Measurements from ENCODE around the gene BMP8B.
A peak's percentile ranks its signal among the peaks of the same experiment; 100 is the strongest.
"Not testable (repeated sequence)": the region's sequence is repeated elsewhere in the genome, so short reads cannot be mapped to it uniquely, and the experiment has no call there.

Gene BMP8B

DNA sequence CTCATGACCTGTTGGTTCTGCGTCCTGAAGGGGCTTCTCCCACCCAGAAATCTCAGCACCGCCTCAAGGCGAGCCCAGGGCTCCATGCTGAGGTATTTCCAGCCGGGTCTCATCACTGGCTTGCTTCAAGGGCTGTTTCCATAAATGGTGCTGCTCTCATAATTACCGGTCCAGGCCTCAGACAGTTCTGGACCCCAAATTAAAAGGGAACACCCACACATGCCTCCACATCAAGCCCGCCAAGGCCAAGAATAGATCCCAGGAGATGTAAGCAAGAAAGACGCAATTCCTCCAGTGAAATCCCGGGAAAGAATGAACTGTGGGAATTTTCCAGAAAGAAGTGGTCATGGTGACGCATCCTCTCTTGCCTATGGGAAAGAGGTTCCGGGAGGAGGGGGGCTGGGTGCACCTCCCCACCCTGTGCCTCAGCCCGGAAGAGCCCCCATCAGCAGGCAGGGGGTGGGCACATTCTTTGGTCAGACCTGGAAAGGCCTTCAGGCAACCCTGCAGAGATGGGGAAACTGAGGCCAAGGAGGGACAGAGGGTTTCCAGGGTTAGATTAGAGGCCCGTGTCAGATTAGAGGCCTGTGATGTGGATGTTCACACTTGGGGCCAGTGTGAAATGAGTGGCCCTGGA, 10.1 kb downstream of the BMP8B start:
- H3K27ac Mint-ChIP-seq; DNase-seq (ENCODE audit: low spot score); H3K36me3 Mint-ChIP-seq (ENCODE audit: low read depth): not testable (repeated sequence)

DNA sequence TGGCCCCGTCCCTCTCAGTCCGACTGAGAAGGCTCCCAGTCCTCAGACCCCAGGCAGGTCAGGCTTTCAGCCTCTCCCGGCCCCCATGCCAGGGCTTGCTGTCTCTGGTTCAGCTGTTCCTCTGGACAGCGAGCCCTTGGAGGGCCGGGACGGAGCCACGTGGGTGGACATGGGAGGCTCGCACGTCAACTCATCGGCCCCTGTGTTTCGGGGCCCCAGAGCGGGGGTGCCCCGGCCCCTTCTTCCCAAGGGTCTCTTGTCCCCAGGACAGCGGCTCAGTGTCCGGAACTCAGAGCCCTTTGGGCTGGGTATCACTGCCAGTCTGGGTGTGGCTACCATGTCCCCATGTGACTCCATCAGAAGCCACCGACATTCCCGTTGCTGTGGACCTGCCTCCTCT, 10.8 kb downstream of the BMP8B start:
- not testable (repeated sequence) for DNase-seq (ENCODE audit: low spot score); H3K27me3 Mint-ChIP-seq (ENCODE audit: low read depth); H3K4me3 Mint-ChIP-seq; H3K36me3 Mint-ChIP-seq (ENCODE audit: low read depth); H3K27ac Mint-ChIP-seq; H3K9me3 Mint-ChIP-seq; H3K4me1 Mint-ChIP-seq (ENCODE audit: low read depth)

More for the DNA sequence above, 10.1 kb downstream of the BMP8B start:
- H3K4me3 Mint-ChIP-seq; H3K4me1 Mint-ChIP-seq (ENCODE audit: low read depth); H3K9me3 Mint-ChIP-seq; H3K27me3 Mint-ChIP-seq (ENCODE audit: low read depth): not testable (repeated sequence)

DNA sequence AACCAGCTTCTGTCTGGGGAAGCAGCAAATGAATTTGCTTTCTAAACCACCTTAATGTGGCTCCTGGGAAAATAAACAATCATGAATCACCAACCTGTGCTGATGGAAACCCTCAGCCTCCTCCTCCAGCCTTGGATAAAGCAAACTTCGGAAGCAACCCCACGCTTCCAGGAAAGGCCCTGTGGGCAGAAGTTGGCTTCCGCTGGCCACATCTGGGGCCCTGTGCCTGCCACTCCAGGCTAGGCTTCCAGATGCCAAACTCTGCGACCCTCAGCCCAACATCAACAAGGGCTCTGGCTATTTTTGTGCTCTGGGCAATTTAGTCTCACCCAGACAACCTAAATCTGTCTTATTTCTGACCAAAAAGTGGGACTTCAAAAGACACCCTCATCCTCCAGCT, 11.4 kb downstream of the BMP8B start:
- Mint-ChIP-seq H3K4me3 (no peak overlapping the region), H3K27ac (no peak overlapping the region), H3K27me3 (ENCODE audit: low read depth) (peaks cover 4% of the 10 kb centered on the region), H3K9me3 (no peaks in the 10 kb centered on the region), H3K4me1 (ENCODE audit: low read depth) (peaks cover 2% of the 10 kb centered on the region), H3K36me3 (ENCODE audit: low read depth) (no peaks in the 10 kb centered on the region)
- no peak for DNase-seq (ENCODE audit: low spot score)

GRCh38 chr1:39776886-39777285, 11.8 kb downstream of the BMP8B start:
- H3K9me3 Mint-ChIP-seq = no peaks in the 10 kb centered on the region
- no peak overlapping the region for H3K27ac Mint-ChIP-seq

DNA sequence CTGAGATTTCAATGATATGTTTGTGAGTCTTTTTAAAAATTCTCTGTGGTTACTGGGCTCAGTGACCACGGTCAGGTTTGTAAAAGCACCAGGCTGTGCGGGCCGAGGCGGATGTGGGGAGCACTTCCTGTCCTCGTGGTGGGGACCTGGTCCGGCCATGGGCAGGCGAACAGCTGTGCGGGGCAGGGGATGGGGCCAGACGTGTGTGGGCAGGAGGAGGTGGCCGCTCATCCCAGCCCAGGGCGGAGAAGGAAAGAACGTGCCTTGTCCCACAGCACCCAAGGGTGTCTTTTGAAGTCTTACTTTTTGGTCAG, 12.3 kb downstream of the BMP8B start:
- peaks cover 2% of the 10 kb centered on the region for H3K4me1 Mint-ChIP-seq (ENCODE audit: low read depth)
- H3K4me3 Mint-ChIP-seq = no peak overlapping the region
- H3K27ac Mint-ChIP-seq = no peak overlapping the region
- no peaks in the 10 kb centered on the region for H3K9me3 Mint-ChIP-seq
- peaks cover 4% of the 10 kb centered on the region for H3K27me3 Mint-ChIP-seq (ENCODE audit: low read depth)
- DNase-seq (ENCODE audit: low spot score) = no peak
- no peaks in the 10 kb centered on the region for H3K36me3 Mint-ChIP-seq (ENCODE audit: low read depth)

More at GRCh38 chr1:39776886-39777285, 11.8 kb downstream of the BMP8B start:
- no peak for DNase-seq (ENCODE audit: low spot score)
- H3K4me3 Mint-ChIP-seq = no peak overlapping the region
- no peaks in the 10 kb centered on the region for H3K36me3 Mint-ChIP-seq (ENCODE audit: low read depth)
- H3K4me1 Mint-ChIP-seq (ENCODE audit: low read depth) = peaks cover 2% of the 10 kb centered on the region
- peaks cover 4% of the 10 kb centered on the region for H3K27me3 Mint-ChIP-seq (ENCODE audit: low read depth)

- not testable (repeated sequence) for H3K27me3 Mint-ChIP-seq (ENCODE audit: low read depth); H3K4me3 Mint-ChIP-seq; H3K9me3 Mint-ChIP-seq; H3K36me3 Mint-ChIP-seq (ENCODE audit: low read depth); H3K4me1 Mint-ChIP-seq (ENCODE audit: low read depth); H3K27ac Mint-ChIP-seq; DNase-seq (ENCODE audit: low spot score)
Measured at GRCh38 chr1:39775676-39776399, 12.8 kb downstream of the BMP8B start.

DNA sequence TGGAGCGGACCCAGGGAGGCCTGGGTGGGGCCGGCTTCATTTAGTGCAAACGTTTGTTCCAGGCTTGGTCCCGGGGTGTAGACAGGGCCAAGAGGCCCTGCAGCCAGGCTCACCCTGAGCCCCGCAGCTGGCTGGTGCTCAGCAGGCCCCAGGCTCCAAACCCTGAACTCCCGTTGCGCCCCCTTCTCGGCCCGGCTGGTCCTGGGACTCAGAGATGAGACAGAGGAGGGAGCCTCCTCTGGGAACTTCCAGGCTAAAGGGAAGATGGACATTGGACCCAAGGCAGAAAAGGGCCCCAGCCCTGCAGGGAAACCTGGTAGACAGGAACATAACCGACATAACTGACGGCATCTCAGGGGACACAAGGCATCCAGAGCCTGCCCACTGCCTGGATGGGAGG, 13.5 kb downstream of the BMP8B start:
- H3K27me3 Mint-ChIP-seq (ENCODE audit: low read depth); H3K27ac Mint-ChIP-seq; H3K4me1 Mint-ChIP-seq (ENCODE audit: low read depth); H3K4me3 Mint-ChIP-seq; H3K9me3 Mint-ChIP-seq; H3K36me3 Mint-ChIP-seq (ENCODE audit: low read depth); DNase-seq (ENCODE audit: low spot score): not testable (repeated sequence)

- H3K36me3 Mint-ChIP-seq (ENCODE audit: low read depth); H3K27ac Mint-ChIP-seq; H3K27me3 Mint-ChIP-seq (ENCODE audit: low read depth); H3K4me3 Mint-ChIP-seq; DNase-seq (ENCODE audit: low spot score); H3K9me3 Mint-ChIP-seq; H3K4me1 Mint-ChIP-seq (ENCODE audit: low read depth): not testable (repeated sequence)
Measured at GRCh38 chr1:39773369-39773979, 15.2 kb downstream of the BMP8B start.

DNA sequence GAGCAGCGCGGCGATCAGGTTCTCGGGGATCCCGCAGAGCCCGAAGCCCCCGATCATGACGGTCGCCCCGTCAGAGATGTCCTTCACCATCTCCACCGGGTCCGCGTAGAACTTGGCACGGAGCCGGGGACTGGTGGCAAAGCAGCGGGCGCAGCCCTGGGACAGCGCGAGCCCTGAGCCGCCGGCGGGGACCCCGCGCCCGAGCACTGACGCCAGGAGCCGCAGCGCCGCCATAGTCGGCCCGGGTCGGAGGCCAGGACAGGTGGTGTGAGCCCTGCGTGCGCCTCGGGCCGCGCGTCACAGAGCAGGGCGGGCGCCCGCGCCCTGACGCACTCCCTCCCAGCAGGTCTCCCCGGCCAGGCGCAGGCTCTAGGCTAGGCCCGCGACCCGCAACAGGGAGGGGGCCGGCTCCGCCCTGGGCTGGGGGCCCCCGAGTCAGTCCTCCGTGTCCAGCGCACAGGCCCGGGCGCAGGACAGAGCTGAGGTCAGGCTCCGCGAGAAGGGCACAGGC, 17.6 kb downstream of the BMP8B start, which contains the start of gene OXCT2:
Gene OXCT2, minus strand, starts transcription at position 327 of the 511 bp plus-strand sequence. Its CDS starts 93 bp downstream, at position 234.
- not testable (repeated sequence) for H3K36me3 Mint-ChIP-seq (ENCODE audit: low read depth); H3K27me3 Mint-ChIP-seq (ENCODE audit: low read depth); H3K9me3 Mint-ChIP-seq; H3K4me1 Mint-ChIP-seq (ENCODE audit: low read depth); H3K27ac Mint-ChIP-seq
- peak; percentile 6 for DNase-seq (ENCODE audit: low spot score)
- peak within 1 kb of the TSS; percentile 67 for H3K4me3 Mint-ChIP-seq

- H3K27me3 Mint-ChIP-seq (ENCODE audit: low read depth); H3K27ac Mint-ChIP-seq; H3K36me3 Mint-ChIP-seq (ENCODE audit: low read depth); H3K4me1 Mint-ChIP-seq (ENCODE audit: low read depth); H3K9me3 Mint-ChIP-seq: not testable (repeated sequence)
- H3K4me3 Mint-ChIP-seq = peak overlapping the region; percentile 67
- DNase-seq (ENCODE audit: low spot score) = peak; percentile 57
Measured at GRCh38 chr1:39770100-39771021, 18.3 kb downstream of the BMP8B start.

DNA sequence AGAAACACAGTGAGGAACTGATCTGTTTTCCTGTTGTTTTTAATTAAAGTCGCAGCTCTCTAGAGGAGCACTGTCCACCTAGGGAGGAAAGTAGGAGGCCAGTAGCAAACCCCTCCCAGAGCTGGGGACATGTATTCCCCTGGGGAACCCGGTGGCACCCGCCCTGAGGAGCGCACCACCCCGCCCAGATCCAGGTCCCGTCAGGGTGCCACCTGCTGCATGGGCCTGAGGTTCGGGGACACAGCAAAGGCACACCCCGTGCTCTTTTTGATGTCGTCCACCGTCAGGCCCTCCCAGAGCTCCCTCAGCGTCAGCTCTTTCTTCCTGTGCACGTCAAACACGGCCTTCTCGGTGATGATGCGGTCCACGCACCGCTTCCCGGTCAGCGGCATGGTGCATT, 19.2 kb downstream of the BMP8B start:
- not testable (repeated sequence) for H3K27me3 Mint-ChIP-seq (ENCODE audit: low read depth); H3K9me3 Mint-ChIP-seq; DNase-seq (ENCODE audit: low spot score)

GRCh38 chr1:39766466-39766865, 22.2 kb downstream of the BMP8B start:
- H3K36me3 Mint-ChIP-seq (ENCODE audit: low read depth); DNase-seq (ENCODE audit: low spot score); H3K27ac Mint-ChIP-seq; H3K4me1 Mint-ChIP-seq (ENCODE audit: low read depth); H3K4me3 Mint-ChIP-seq; H3K9me3 Mint-ChIP-seq; H3K27me3 Mint-ChIP-seq (ENCODE audit: low read depth): not testable (repeated sequence)

More for the DNA sequence above, 19.2 kb downstream of the BMP8B start:
- not testable (repeated sequence) for H3K36me3 Mint-ChIP-seq (ENCODE audit: low read depth); H3K4me3 Mint-ChIP-seq; H3K27ac Mint-ChIP-seq; H3K4me1 Mint-ChIP-seq (ENCODE audit: low read depth)

- not testable (repeated sequence) for H3K4me3 Mint-ChIP-seq; DNase-seq (ENCODE audit: low spot score); H3K36me3 Mint-ChIP-seq (ENCODE audit: low read depth); H3K27ac Mint-ChIP-seq; H3K27me3 Mint-ChIP-seq (ENCODE audit: low read depth); H3K4me1 Mint-ChIP-seq (ENCODE audit: low read depth); H3K9me3 Mint-ChIP-seq
Measured at GRCh38 chr1:39764512-39764911, 24.2 kb downstream of the BMP8B start.
